GM23338 (cell line): ENCODE measurements around the gene ID2.

Experiments used
- CREB1 ChIP-seq: fragments of 250-450 bp; sonication (Bioruptor Pico); IDR thresholded peaks from 2 replicates; pipeline ENCODE4 v1.5.0; 2020; ENCODE audit warnings: low read depth, mild to moderate bottlenecking, moderate library complexity
- ETS1 ChIP-seq: IDR thresholded peaks from 2 replicates; pipeline ENCODE4 v1.6.1; 2016; ENCODE audit warnings: antibody characterized with exemption
- EZH2 ChIP-seq: fragments of 200-600 bp; sonication (generic); IDR thresholded peaks from one replicate; pipeline ENCODE4 v1.8.0; 2017; ENCODE audit warnings: antibody characterized with exemption, mild to moderate bottlenecking, low read depth; ENCODE audit not compliant: unreplicated experiment
- EZH2phosphoT487 ChIP-seq: fragments of 200-600 bp; sonication (generic); IDR thresholded peaks from one replicate; pipeline ENCODE4 v1.8.1; 2018; ENCODE audit warnings: antibody characterized with exemption; ENCODE audit not compliant: unreplicated experiment
- JUNB ChIP-seq: IDR thresholded peaks from one replicate; pipeline ENCODE4 v1.6.1; 2016; ENCODE audit warnings: antibody characterized with exemption; ENCODE audit not compliant: unreplicated experiment
- POLR2AphosphoS5 ChIP-seq: IDR thresholded peaks from 2 replicates; pipeline ENCODE4 v1.6.1; 2016; ENCODE audit warnings: antibody characterized with exemption, low read depth
- REST ChIP-seq: IDR thresholded peaks from one replicate; pipeline ENCODE4 v1.6.1; 2018; ENCODE audit warnings: antibody characterized with exemption; ENCODE audit not compliant: unreplicated experiment
- ZNF114 ChIP-seq: fragments of 250-450 bp; sonication (Bioruptor Pico); IDR thresholded peaks from 2 replicates; pipeline ENCODE4 v1.5.0; 2020; ENCODE audit warnings: mild to moderate bottlenecking, moderate library complexity
- TF ChIP-seq, protein P1 (sequence below), 2 experiments: fragments of 200-600 bp in 1 of 2; sonication (generic) in 1 of 2; conservative IDR thresholded peaks; 2 replicates each; pipeline versions ENCODE4 v1.5.1 to v1.6.1; 2016 to 2017; ENCODE audit warnings: antibody characterized with exemption in 2 of 2, low read depth in 2 of 2, mild to moderate bottlenecking in 2 of 2, moderate library complexity in 1 of 2

DNA sequence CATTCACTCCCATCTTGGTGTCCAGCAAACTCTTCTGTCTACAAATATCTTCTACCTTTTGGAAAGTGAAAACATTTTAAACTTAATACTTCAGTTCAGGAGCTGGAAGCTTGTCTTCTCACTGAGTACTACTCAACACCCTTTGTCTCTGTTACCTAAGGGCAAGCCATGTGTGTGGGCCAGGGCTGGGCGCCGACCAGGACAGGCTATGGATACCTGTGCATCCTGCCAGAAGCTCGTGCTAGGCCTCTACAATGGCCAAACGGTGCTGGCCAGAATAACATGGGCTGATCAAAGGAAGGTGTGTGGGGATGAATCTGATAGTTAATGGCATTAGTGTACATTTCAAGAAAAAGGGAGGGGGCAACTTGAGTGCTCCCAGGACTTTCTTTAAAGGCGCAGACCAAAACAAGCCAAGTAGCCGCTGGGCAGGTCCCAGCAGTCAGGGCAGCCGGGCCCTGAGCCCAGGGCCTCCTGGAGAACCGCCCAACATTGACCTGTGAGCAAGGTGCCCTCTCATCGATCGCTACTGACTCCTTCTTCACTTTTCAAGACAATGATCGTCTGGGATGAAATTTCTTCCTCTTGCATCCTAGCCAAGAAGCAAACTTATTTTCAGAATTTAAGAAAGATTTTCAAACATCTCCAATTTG, 29.0 kb upstream of the ID2 start:
- TF ChIP-seq ETS1 = no peak
- TF ChIP-seq, protein P1, sequence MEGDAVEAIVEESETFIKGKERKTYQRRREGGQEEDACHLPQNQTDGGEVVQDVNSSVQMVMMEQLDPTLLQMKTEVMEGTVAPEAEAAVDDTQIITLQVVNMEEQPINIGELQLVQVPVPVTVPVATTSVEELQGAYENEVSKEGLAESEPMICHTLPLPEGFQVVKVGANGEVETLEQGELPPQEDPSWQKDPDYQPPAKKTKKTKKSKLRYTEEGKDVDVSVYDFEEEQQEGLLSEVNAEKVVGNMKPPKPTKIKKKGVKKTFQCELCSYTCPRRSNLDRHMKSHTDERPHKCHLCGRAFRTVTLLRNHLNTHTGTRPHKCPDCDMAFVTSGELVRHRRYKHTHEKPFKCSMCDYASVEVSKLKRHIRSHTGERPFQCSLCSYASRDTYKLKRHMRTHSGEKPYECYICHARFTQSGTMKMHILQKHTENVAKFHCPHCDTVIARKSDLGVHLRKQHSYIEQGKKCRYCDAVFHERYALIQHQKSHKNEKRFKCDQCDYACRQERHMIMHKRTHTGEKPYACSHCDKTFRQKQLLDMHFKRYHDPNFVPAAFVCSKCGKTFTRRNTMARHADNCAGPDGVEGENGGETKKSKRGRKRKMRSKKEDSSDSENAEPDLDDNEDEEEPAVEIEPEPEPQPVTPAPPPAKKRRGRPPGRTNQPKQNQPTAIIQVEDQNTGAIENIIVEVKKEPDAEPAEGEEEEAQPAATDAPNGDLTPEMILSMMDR (conservative IDR thresholded peaks at IDR 0.05; ENCODE audit: low read depth in 2 of 2) = no peak
- TF ChIP-seq JUNB = no peak
- no peak for TF ChIP-seq EZH2phosphoT487
- TF ChIP-seq EZH2 = no peak
- no peak for TF ChIP-seq POLR2AphosphoS5
- TF ChIP-seq ZNF114 (CRISPR knock-in tag) = no peak
- no peak for TF ChIP-seq CREB1 (CRISPR knock-in tag)
- no peak for TF ChIP-seq REST
